Mucosa of descending colon (tissue), 3 donors: ENCODE measurements around the gene EIF3F. TPM values are rescaled to one million over a fixed set of nuclear protein-coding genes. Genes with fewer than 3 reads are reported as not detected.
A peak's percentile ranks its signal among the peaks of the same experiment; 100 is the strongest.

Experiments used
- ATAC-seq: fragments of 200-7000 bp; cut with Tn5 transposase; one replicate; pipeline ENCODE4 v1.9.1; 2020; ENCODE audit warnings: mild to moderate bottlenecking, moderate library complexity
- DNase-seq, 3 donors: peaks; one replicate each; pipeline ENCODE4 v3.0.0-alpha.2; 2020
- H3K36me3 ChIP-seq: fragments of 200-600 bp; one replicate; pipeline ENCODE4 v1.8.0; 2021; ENCODE audit warnings: low read depth, mild to moderate bottlenecking
- H3K4me1 ChIP-seq: fragments of 200-600 bp; one replicate; pipeline ENCODE4 v1.8.0; 2021; ENCODE audit warnings: low read depth, mild to moderate bottlenecking
- H3K4me3 ChIP-seq: fragments of 200-600 bp; one replicate; pipeline ENCODE4 v1.8.0; 2021; ENCODE audit warnings: mild to moderate bottlenecking
- H3K9me3 ChIP-seq: fragments of 200-600 bp; one replicate; pipeline ENCODE4 v1.8.0; 2021; ENCODE audit warnings: mild to moderate bottlenecking
- CTCF ChIP-seq: fragments of 200-600 bp; IDR thresholded peaks from one replicate; pipeline ENCODE4 v1.8.0; 2022; ENCODE audit warnings: antibody characterized with exemption, mild to moderate bottlenecking
- intact Hi-C, 2 donors: fragments of 100-400 bp; cut with DNase I in 1 of 2; cut with micrococcal nuclease in 1 of 2; formaldehyde crosslinking; loops; one replicate each; pipeline versions ENCODE4 v1.11.0 to v1.11.1; 2022; cut with DNase I, micrococcal nuclease
- total RNA-seq, 3 donors: library from RNA; stranded (reverse); fragmentation: NEBNext Ultra II Directional in 2 of 3; extraction: Animal tissue kit (Norgen Biotek cat#: 25700) in 2 of 3; gene quantifications; one replicate each; pipeline versions ENCODE4 v1.2.1 to v1.2.4, GENCODE V29; 2021 to 2023
- donor health status: DM: no; HTN: no; CAD: no; lungs with moderate emphysema.
- donor health status: DM: no; HTN: no; CAD: no.
- donor health status: DM: no; HTN: yes; CAD: no.

The EIF3F gene
- total RNA-seq, 3 donors from 2014 or later: 207 to 228 (median 218) TPM

- ATAC-seq (no peak), DNase-seq (no peak)
- Histone ChIP-seq H3K4me3 (no peak overlapping the region), H3K36me3 (no peaks in the 10 kb centered on the region), H3K9me3 (no peaks in the 10 kb centered on the region), H3K4me1 (no peaks in the 10 kb centered on the region)
- intact Hi-C loops: no loop called here
- TF ChIP-seq CTCF: no peak
These were observed 43.5 kb downstream of the EIF3F start for GRCh38 chr11:8030526-8031247.

- TF ChIP-seq CTCF: no peak
- Histone ChIP-seq H3K4me1 (no peaks in the 10 kb centered on the region), H3K4me3 (no peak overlapping the region), H3K36me3 (no peaks in the 10 kb centered on the region), H3K9me3 (no peaks in the 10 kb centered on the region)
- ATAC-seq (no peak), DNase-seq (peak in 1 of 3 donors; percentile 46)
- intact Hi-C loops: no loop called here
These were observed 44.3 kb downstream of the EIF3F start for GRCh38 chr11:8031248-8032115.

GRCh38 chr11:8032122-8032521 is 45.0 kb downstream of the EIF3F start:
- Histone ChIP-seq H3K4me3 (no peak overlapping the region), H3K4me1 (no peaks in the 10 kb centered on the region), H3K9me3 (no peaks in the 10 kb centered on the region), H3K36me3 (no peaks in the 10 kb centered on the region)
- DNase-seq (no peak), ATAC-seq (no peak)
- no peak for TF ChIP-seq CTCF
- intact Hi-C loops: no loop called here

- no peaks in the 10 kb centered on the region for H3K9me3 ChIP-seq
- H3K36me3 ChIP-seq: no peaks in the 10 kb centered on the region
- no peak for TF ChIP-seq CTCF
- no peak overlapping the region for H3K4me3 ChIP-seq
- DNase-seq (no peak), ATAC-seq (no peak)
- intact Hi-C loops: no loop called here
- no peaks in the 10 kb centered on the region for H3K4me1 ChIP-seq
These were observed 45.6 kb downstream of the EIF3F start for GRCh38 chr11:8032576-8033304.

- no peaks in the 10 kb centered on the region for H3K36me3 ChIP-seq
- intact Hi-C loops: no loop called here
These were observed 46.4 kb downstream of the EIF3F start for GRCh38 chr11:8033305-8034105.

More at GRCh38 chr11:8033305-8034105, 46.4 kb downstream of the EIF3F start:
- ATAC-seq (peak; percentile 85), DNase-seq (peak; percentile 62 to 76 (median 66))
- no peaks in the 10 kb centered on the region for H3K4me1 ChIP-seq
- no peak overlapping the region for H3K4me3 ChIP-seq
- TF ChIP-seq CTCF: peak; percentile 77
- no peaks in the 10 kb centered on the region for H3K9me3 ChIP-seq
